ENCODE results near the gene LMAN2.

LMAN2 gene

DNA sequence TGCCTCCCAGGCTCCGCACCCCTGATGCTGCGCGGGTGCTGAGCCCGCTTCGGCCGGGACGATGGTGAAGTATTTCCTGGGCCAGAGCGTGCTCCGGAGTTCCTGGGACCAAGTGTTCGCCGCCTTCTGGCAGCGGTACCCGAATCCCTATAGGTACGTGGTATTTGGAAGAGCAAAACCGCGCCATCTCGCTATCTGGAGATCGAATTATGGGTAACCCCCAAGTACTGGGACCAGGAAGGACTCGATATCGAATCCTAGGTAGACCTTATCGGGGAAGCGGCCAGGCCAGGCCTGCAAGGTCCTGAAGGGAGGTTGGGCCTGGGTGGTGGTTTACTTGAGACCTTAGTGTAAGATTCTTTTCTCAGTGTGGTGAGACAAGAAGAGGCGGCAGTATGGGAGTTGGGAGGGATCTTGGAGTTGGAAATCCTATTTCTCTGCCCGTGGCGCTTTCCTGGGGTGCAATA is 47.5 kb downstream of the LMAN2 start:
- no peak for DNase-seq

DNA sequence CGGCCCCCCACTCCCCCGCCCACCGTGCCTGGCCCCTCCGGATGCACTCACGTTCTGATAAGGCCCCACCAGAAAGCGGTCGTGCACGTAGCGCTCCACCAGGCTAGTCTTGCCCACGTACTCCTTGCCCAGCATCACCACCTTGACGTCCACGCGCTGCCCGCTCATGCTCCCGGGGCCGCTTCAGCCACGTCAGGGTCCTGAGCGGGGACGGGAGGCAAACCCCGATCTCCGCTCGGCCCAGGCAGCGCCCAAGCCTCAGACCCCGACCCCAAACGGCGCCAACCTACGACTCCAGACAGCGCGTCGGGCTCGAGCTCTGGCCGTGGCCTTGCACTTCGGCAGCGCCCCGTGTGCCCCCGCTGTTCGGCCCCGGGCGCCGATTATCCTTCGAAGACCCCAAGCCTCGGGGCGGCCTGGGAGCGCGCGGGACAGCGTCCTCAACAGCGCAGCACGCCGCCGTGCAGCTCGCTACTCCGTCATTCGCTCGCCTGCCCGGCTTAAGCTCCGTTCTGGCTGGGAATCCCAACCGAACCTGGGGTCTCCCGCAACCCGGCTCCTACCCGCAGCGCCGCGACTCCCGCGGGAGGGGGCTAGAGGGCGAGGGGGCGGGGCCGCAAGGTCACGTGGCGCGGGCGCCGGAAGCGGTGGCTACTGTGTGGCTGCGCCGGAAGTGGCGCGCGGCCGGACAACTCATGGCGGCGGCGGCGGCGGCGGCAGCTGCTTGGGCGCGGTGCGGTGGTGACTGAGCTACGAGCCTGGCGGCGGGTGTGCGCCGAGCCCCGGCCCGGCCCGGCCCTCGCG is 48.1 kb downstream of the LMAN2 start, which contains the start of the genes PRELID1 and RAB24:
TSS of gene PRELID1 (plus strand) at position 679 of the 804 bp plus-strand sequence. CDS start 187 bp downstream, outside the sequence.
TSS of gene RAB24 (minus strand) at position 599 of the 804 bp plus-strand sequence. CDS start at position 168, 431 bp downstream.
- peak; percentile 95 for DNase-seq

DNA sequence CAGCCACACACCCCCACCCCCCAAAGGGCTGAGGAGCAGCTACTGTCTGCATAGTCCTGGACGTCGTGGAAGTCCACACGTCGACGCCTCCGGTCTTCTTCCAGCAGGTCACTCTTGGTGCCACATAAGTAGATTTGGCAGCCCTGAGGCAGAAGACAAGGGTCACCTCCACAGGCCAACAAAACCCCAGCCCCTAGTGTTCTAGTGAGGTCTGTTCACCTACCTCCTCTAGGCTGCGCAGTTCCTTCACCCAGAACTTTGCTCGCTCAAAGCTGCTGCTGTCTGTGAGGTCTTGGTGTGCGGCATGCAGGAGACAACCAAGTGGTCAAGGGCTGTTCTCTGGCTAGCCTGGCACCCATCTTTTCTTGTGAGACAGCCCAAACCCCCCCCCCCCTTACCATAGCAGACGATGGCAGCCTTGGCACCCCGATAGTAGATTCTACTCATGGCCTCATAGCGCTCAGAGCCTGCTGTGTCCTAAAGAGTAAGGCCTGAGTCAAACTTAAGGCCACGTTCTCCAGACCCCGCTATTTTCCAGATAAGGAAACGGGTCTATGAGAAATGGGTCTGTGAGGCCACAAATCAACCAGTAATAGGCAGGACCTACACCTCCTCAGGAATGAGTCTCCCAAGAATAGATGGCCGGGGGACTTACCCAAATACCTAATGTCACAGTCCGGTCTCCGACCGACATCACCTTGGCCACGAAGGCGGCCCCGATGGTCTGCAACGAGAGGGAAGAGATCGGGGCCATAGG is 48.9 kb downstream of the LMAN2 start:
- DNase-seq: no peak

DNA sequence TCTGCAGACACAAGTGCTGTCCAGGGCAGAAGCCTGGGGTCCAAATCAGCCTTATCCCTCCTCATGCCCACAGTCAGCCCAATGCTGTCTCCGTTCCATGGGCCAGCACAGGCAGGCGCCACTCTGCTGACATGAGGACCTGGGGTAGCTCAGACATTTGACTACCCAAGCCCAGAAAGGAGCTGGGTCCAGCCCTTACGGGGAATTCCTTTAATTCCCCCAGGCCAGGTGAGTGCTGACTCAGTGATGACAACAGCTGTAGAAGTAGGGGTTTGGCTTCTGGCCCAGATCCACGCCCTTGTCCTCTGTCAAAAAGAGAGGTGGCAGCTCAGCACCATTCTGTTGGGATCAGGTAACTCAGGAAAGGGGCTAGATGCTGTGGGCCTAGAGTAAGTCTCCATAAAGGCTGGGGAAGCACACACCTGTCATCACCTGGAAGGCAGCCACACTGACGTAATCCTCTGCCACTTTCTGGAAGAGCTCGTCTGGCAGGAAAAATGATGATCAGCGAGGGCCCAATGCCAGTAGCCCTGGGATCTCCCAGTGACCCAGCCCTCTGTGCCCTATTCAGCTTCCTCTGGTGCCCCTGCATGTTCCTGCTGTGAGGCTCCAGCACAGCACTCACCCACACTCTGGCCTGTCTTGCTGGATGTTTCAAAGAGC is 49.8 kb downstream of the LMAN2 start:
- DNase-seq: no peak

DNA sequence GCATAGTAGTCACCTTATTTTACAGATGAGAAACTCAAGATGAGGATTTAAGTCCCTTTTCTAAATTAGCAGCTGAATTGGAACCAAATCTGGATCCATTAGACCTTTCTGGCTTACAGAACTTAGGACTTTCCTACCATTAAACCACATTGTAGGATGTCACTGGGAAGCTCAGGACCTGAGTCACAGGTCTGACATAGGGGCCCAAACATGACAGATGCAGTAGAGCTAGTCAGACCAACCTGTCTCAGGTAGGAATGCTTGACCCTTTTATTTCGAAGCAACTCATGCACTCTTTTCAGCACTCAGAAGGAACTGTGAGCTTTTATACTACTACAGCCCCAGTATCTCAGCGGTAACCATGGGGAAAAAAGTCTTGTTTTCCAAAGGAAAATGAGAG is 50.5 kb downstream of the LMAN2 start:
- no peak for DNase-seq

DNA sequence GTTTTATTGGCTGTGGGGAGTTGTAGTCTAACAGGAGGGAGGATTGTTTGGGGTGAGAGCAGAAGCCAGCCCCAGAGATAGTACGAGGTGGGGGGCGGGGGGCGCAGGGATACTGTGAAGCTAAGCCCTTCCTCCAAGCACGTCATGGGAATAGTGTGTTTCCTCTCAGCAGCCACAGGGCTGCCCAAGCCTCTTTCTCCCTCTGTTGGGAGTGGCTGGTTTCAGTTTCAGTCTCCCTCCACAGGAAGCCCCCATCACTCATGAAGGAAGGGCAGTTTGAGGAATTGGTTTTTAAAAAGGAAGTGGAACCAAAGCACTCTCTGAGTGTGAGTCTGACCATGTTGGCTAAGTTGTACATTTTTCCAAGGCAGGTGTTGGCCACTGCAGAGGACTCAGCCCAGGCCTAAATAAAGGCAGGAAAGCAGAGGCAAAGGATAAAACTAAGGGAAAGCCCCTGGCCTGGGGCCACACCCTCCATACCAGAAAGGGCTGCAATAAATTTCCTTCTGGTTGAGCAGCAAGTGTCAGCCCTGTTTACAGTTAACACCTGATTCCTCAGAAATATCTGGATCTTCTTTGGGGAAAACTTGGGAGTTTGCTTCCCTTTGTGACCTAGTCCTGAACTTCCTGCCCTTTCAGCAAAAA is 51.1 kb downstream of the LMAN2 start:
- DNase-seq: no peak

DNA sequence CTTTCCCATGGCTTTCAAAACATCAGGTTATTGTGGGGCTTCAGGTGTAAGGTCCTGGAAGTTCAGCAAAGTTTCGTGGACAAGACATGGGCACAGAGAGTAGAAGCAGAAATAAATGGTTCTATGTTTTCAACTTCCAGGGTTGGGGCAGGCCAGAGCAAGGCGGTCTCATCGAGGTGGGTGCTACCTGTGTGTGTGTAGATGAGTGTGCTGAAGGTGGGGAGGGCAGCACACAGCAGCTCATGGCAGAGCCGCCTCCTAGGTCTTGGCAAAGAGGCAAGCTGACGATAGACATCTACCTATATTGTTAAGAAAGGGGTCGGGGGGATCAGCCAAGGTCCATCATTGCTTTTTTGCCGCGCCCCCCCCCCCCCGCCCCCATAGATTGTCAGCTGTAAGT is 51.8 kb downstream of the LMAN2 start:
- DNase-seq: no peak

DNA sequence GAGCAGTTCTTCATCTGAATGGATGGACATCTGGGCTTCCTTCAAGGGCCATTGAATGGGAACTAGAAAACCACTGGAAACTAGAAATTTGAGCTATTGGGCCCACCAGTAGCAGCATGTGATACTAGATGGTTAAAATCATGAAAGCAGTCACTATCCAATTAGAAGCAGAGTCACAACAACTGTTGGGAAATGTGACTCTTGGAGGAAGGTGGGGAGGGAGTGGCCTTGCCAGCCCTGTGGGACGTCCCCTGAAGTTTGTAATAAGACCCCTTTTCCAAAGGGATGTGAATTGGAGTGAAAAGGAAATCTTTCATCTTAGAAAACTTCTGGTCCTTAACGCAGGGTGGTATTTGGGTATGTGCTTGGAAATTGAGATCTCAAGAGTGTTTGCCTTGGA is 53.5 kb downstream of the LMAN2 start:
- DNase-seq: no peak

DNA sequence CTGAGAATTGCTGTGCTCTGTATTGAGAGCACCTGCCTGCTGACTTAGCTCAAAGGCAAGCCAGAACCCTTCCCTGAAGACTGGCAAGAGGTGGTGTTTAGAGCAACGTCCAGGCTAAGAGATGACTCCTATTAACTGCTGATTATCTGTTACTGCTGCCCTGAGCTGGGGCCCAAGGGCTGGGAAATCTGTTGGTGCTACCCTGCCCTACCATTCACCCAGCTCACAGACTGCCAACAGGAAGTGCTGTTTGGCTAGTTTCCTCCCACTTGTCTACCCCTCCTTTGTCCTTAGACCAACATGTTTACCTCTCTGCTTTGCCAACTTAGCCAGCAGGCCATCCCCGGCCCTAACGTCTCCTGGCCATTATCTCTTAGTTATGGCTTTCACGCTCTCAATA is 54.9 kb downstream of the LMAN2 start:
- DNase-seq: no peak

DNA sequence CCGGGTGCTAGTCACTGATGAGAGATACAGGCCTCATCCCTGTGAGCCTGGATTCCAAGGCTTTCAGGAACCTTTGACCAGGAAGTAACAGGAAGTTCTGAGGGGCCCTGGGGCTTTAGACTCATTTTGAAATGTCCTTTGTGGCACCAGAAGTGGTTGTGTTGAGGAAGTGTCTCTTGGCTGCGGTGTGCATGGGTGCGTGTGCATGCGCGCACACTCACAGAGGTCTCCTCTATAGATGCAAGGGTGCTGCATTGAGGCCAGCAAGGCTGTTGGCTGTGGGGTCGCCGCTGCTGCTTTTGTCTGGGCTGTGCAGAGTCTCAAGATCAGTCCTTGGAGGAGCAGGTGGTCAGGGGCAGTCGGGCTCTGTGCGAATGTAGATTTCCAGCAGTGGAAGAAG is 55.5 kb downstream of the LMAN2 start:
- no peak for DNase-seq

DNA sequence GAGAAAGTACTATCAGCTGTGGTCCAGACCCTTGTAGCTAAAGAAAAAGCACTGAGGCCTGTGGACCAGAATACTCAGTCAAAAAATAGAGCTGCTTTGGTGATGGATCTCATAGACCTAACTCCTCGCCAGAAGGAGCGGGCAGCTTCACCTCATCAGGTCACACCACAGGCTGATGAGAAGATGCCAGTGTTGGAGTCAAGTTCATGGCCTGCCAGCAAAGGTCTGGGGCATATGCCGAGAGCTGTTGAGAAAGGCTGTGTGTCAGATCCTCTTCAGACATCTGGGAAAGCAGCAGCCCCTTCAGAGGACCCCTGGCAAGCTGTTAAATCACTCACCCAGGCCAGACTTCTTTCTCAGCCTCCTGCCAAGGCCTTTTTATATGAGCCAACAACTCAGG is 56.8 kb downstream of the LMAN2 start:
- no peak for DNase-seq

DNA sequence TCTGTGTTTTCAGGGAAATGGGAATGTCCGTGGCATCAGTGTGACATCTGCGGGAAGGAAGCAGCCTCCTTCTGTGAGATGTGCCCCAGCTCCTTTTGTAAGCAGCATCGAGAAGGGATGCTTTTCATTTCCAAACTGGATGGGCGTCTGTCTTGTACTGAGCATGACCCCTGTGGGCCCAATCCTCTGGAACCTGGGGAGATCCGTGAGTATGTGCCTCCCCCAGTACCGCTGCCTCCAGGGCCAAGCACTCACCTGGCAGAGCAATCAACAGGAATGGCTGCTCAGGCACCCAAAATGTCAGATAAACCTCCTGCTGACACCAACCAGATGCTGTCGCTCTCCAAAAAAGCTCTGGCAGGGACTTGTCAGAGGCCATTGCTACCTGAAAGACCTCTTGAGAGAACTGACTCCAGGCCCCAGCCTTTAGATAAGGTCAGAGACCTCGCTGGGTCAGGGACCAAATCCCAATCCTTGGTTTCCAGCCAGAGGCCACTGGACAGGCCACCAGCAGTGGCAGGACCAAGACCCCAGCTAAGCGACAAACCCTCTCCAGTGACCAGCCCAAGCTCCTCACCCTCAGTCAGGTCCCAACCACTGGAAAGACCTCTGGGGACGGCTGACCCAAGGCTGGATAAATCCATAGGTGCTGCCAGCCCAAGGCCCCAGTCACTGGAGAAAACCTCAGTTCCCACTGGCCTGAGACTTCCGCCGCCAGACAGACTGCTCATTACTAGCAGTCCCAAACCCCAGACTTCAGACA is 57.5 kb downstream of the LMAN2 start:
- no peak for DNase-seq

DNA sequence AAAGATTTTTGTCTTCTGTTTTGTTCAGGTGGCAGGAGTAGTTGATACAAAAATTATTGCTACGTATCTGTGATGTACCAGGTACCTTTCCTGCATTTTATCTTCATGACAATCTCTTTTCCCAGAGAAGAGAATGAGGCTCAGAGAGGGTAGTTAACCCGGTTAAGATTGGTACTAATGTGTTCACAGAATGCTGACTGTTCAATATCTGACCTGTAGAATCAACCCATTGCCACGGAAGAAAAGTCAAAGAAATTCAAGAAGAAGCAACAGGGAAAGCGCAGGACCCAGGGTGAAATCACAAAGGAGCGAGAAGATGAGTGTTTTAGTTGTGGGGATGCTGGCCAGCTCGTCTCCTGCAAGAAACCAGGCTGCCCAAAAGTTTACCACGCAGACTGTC is 59.7 kb downstream of the LMAN2 start:
- DNase-seq: no peak

DNA sequence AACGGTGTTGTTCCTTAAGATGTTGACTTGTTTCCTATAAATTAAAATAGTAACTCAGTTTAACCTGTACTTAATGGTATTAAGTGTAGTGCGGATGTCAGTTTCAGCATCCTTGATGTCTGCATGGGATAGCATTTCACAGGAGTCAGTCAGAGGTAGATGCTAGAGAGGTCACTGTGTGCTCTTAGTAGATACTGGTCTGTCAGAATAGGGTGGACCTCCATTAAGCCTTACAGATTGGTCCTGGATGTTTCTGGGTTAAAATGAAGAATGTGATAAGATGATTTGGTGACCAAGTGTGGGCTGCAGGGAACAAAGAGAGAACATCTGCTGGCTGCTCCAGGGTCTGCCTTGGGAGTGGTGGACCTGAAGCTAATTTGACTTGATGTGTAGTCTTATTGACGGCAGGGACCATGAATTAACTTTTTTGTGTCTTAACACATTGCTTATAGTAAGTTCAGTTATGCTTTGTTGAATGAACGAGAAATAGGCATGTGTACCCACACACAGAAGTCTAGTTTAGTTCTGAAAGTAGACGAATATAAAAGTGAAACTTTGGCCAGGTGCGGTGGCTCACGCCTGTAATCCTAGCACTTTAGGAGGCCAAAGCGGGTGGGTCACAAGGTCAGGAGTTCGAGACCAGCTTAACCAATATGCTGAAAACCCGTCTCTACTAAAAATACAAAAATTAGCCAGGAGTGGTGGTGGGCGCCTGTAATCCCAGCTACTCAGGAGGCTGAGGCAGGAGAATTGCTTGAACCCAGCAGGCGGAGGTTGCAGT is 60.5 kb downstream of the LMAN2 start:
- DNase-seq: no peak

DNA sequence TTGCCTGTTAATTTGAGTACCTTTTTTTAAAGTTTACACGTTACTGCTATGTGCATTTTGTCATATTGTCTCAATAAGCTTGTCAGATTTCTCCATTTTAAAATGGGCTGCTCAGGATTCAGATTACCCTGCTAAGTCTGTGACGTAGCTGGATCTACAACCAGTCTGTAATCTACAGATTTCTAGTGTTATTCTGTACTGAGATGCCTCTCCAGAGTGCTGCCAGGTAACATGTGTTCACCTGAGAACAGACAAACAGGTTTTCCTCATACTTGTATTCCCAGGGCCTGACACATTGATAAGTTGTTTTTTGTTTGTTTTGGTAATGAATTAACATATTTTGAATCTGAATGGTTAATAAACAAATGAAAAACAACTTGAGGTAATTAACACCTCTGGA is 63.3 kb downstream of the LMAN2 start:
- DNase-seq: no peak

All from activated CD4-positive, CD25-positive, alpha-beta regulatory T cell treated with anti-CD3 and anti-CD28 coated beads, Interleukin-2, amount 50 U/mL, for 72 hours (primary cell).